Thyroid gland (tissue), 4 donors: Measurements from ENCODE around the gene RALGPS2. TPM values are rescaled to one million over a fixed set of nuclear protein-coding genes. Genes with fewer than 3 reads are reported as not detected.
A peak's percentile ranks its signal among the peaks of the same experiment; 100 is the strongest.

Source experiments
- DNase-seq, 2 donors: peaks; one replicate each; pipeline ENCODE4 v3.0.0-alpha.2; 2019
- H3K27ac ChIP-seq, 3 donors: fragments of 200-600 bp; sonication (generic); 1 replicate in 2 of 3; 2 replicates in 1 of 3; pipeline ENCODE4 v1.5.1; 2016 to 2019; ENCODE audit warnings: mild to moderate bottlenecking in 1 of 3, moderate library complexity in 1 of 3
- H3K27me3 ChIP-seq: fragments of 200-600 bp; sonication (generic); one replicate; pipeline ENCODE4 v1.5.1; 2019
- H3K36me3 ChIP-seq, 2 donors: fragments of 200-600 bp; sonication (generic); one replicate each; pipeline ENCODE4 v1.5.1; 2016 to 2019
- H3K4me1 ChIP-seq, 2 donors: fragments of 200-600 bp; sonication (generic); one replicate each; pipeline ENCODE4 v1.5.1; 2017 to 2019
- H3K4me3 ChIP-seq, 3 donors: fragments of 200-600 bp; sonication (generic); replicated peaks in 1 of 3; 1 replicate in 2 of 3; 2 replicates in 1 of 3; pipeline ENCODE4 v1.5.1; 2016; ENCODE audit warnings: mild to moderate bottlenecking in 1 of 3
- H3K9me3 ChIP-seq: fragments of 200-600 bp; sonication (generic); one replicate; pipeline ENCODE4 v1.5.1; 2017
- CTCF ChIP-seq, 6 experiments: fragments of 200-600 bp in 3 of 6; fragments of 450-650 bp in 3 of 6; sonication (generic) in 3 of 6; IDR thresholded peaks; one replicate each; pipeline ENCODE4 v1.5.1; 2016 to 2019; ENCODE audit warnings: antibody characterized with exemption in 6 of 6, mild to moderate bottlenecking in 2 of 6, inconsistent platforms in 1 of 6, moderate library complexity in 1 of 6
- POLR2A ChIP-seq, 2 donors: fragments of 450-650 bp; IDR thresholded peaks; one replicate each; pipeline ENCODE4 v1.6.1; 2017; ENCODE audit warnings: antibody characterized with exemption in 2 of 2, mild to moderate bottlenecking in 2 of 2, moderate library complexity in 1 of 2
- WGBS, 2 donors: methylation state at CpG; one replicate each; pipeline ENCODE4 v1.1.5; 2017; 5-methylcytosine and 5-hydroxymethylcytosine counted together
- intact Hi-C: fragments of 100-400 bp; cut with DNase I; formaldehyde crosslinking; loops from one replicate; pipeline ENCODE4 v1.15.1; 2023
- total RNA-seq, 4 donors: library from RNA; depleted of rRNA; stranded (reverse); fragments of >200 nt; gene quantifications; one replicate each; pipeline ENCODE4 v1.2.3, GENCODE V29; 2016

Gene RALGPS2
- total RNA-seq, 4 donors from 2014 or later = 15.3 to 31.4 (median 17.7) TPM

GRCh38 chr1:178774263-178774662, 49.2 kb downstream of the RALGPS2 start:
- intact Hi-C loops = loop anchor here (5.0 to 10.0 kb wide), 2 partner anchors 228 to 601 kb away; no protein-coding TSS in a partner anchor
- DNase-seq = no peak
- Histone ChIP-seq H3K36me3 (no peaks in the 10 kb centered on the region), H3K4me1 (peaks cover 0 to 5% of the 10 kb centered on the region in 2 donors), H3K9me3 (no peaks in the 10 kb centered on the region), H3K27ac (no peak overlapping the region), H3K27me3 (no peaks in the 10 kb centered on the region), H3K4me3 (no peak overlapping the region)
- peak in 5 of 6 experiments; percentile 29 to 67 (median 51) for TF ChIP-seq CTCF (IDR thresholded peaks at IDR 0.05)
- no peak for TF ChIP-seq POLR2A (IDR thresholded peaks at IDR 0.05)

GRCh38 chr1:178776553-178776952, 51.5 kb downstream of the RALGPS2 start:
- TF ChIP-seq POLR2A (IDR thresholded peaks at IDR 0.05) (no peak), CTCF (IDR thresholded peaks at IDR 0.05) (no peak)
- no peak overlapping the region for H3K4me3 ChIP-seq
- no peak overlapping the region for H3K27ac ChIP-seq
- intact Hi-C loops = loop anchor here (10.0 kb wide), 1 partner anchor 598 kb away; no protein-coding TSS in a partner anchor
- no peaks in the 10 kb centered on the region for H3K9me3 ChIP-seq
- peaks cover 0 to 5% of the 10 kb centered on the region in 2 donors for H3K4me1 ChIP-seq
- DNase-seq = no peak
- H3K36me3 ChIP-seq = no peaks in the 10 kb centered on the region
- no peaks in the 10 kb centered on the region for H3K27me3 ChIP-seq
- WGBS, 2 donors = 62 to 74% methylated on average over 2 of the region's 2 CpGs

- no peaks in the 10 kb centered on the region for H3K9me3 ChIP-seq
- intact Hi-C loops = no loop called here
- H3K27me3 ChIP-seq = no peaks in the 10 kb centered on the region
- no peak for DNase-seq
- 89 to 97% methylated on average over 2 of the region's 2 CpGs for WGBS, 2 donors
- H3K4me3 ChIP-seq = no peak overlapping the region
- TF ChIP-seq POLR2A (IDR thresholded peaks at IDR 0.05) (no peak), CTCF (IDR thresholded peaks at IDR 0.05) (no peak)
- no peaks in the 10 kb centered on the region for H3K36me3 ChIP-seq
- H3K27ac ChIP-seq = no peak overlapping the region
- H3K4me1 ChIP-seq = no peaks in the 10 kb centered on the region
These were observed 56.7 kb downstream of the RALGPS2 start for GRCh38 chr1:178781533-178782330.

DNA sequence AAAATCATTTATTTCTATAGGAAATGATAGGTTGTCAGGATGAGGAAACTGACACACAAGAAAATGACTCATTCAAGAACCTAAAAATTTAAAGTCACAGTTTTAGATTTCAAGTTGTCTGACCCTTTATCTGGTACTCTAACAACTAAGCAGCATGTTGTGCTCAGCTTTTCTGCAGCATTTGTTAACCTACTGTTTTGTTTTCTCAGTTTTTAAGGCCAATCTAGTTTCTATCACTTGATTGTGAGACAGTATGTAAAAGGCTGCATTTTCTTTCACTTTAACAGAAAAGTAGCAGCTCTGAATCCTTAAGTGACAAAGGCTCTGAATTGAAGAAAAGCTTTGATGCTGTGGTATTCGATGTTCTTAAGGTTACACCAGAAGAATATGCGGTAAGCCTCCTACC, 59.1 kb downstream of the RALGPS2 start:
- no peaks in the 10 kb centered on the region for H3K27me3 ChIP-seq
- H3K27ac ChIP-seq = no peak overlapping the region
- no peak for TF ChIP-seq CTCF (IDR thresholded peaks at IDR 0.05)
- no peak for TF ChIP-seq POLR2A (IDR thresholded peaks at IDR 0.05)
- DNase-seq = no peak
- no peaks in the 10 kb centered on the region for H3K36me3 ChIP-seq
- no peak overlapping the region for H3K4me3 ChIP-seq
- H3K9me3 ChIP-seq = no peaks in the 10 kb centered on the region
- 82 to 92% methylated on average over 2 of the region's 2 CpGs for WGBS, 2 donors
- intact Hi-C loops = no loop called here
- no peaks in the 10 kb centered on the region for H3K4me1 ChIP-seq

GRCh38 chr1:178792394-178792793, 67.3 kb downstream of the RALGPS2 start:
- Histone ChIP-seq H3K27me3 (no peaks in the 10 kb centered on the region), H3K36me3 (no peaks in the 10 kb centered on the region), H3K4me3 (no peak overlapping the region), H3K9me3 (no peaks in the 10 kb centered on the region), H3K4me1 (peaks cover 5 to 8% of the 10 kb centered on the region in 2 donors), H3K27ac (no peak overlapping the region)
- DNase-seq = no peak
- no peak for TF ChIP-seq POLR2A (IDR thresholded peaks at IDR 0.05)
- TF ChIP-seq CTCF (IDR thresholded peaks at IDR 0.05) = no peak
- intact Hi-C loops = no loop called here
- WGBS, 2 donors = 86 to 92% methylated on average over 3 of the region's 3 CpGs
